ENCODE data around the gene CRACDL.

CRACDL gene

DNA sequence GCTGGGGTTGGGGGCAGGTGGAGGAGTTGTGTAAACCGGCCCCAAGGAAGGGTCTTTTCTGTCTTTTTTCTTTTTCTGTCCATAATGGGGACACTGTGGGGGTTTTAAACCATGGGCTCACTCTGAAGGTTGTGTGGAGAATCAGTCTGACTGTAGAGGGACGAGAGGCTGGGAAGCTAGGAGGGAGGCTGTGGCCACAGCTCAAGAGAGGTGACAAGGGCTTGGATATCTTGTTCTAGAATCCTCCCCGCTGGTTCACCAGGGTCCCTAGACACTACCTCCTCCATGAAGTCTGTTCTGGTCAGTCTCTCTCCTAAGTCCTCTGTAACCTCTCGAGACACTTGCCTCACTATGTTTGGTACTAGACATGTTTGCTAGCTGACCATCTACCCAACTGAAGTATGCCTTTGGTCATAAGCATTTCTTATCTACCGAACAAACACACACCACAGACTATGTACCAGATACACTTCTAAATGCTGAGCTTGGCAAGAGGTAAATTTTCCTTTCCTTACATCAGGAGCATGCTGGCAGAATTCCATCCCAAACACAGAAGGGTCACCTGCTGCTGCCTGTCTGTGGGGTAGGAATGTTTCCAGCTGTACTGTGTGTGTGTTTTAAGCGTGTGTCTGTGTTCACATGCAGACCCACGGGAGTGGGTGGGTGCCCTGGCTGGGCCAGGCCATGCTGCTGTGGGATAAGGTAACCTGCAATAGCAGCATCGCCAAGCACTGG, 135.5 kb downstream of the CRACDL start:
- in situ Hi-C loops (cut with MboI; ENCODE audit: low pct_unique_long_range_greater_than_20kb, low sequenced_read_pairs): no loop called here
- DNase-seq: no peak

DNA sequence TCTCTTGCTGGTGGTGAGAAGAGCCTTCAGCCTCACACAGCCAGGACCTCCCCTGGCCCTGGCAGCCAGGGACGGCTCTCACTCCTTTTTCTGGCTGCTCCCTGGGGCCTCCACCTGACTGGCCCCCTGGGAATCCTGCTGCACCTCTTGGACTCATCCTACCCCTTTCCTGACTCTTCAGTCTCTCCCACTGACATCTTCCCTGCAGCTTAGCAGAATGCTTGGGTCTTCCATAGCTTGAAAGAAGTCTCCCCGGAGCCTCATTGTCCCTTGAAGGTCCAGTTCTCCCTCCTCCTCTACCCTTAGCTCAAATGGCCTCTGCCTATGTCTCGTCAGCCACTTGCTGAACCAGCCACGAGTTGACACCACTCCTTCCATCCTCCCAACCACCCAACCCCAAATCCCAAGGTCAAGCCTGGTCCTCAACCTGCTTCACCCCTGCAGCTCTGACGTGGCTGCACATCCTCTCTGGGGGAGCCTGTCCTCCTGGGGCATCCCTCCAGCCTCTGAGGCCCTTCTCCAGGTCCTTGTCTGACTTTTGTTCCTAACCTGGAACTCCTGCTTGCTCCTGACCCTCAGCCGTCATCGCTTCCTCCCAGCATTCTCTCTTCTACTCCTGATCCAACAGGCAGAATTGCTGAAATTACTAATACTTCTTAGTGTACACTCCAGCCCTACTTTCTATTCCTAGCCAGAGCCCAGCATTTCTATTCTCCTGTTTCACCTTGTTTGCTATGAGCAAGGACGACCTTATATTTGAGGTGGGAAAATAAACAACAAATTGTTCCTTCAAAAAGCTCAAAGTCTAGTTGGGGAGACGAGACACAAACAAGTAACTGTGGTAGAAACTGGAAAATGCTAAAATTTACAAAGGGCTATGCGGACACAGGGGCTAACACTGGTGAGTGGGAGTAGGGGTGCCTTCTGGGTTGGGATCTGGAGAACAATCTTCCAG, 136.4 kb downstream of the CRACDL start:
- no peak for DNase-seq
- in situ Hi-C loops (cut with MboI; ENCODE audit: low pct_unique_long_range_greater_than_20kb, low sequenced_read_pairs): no loop called here

DNA sequence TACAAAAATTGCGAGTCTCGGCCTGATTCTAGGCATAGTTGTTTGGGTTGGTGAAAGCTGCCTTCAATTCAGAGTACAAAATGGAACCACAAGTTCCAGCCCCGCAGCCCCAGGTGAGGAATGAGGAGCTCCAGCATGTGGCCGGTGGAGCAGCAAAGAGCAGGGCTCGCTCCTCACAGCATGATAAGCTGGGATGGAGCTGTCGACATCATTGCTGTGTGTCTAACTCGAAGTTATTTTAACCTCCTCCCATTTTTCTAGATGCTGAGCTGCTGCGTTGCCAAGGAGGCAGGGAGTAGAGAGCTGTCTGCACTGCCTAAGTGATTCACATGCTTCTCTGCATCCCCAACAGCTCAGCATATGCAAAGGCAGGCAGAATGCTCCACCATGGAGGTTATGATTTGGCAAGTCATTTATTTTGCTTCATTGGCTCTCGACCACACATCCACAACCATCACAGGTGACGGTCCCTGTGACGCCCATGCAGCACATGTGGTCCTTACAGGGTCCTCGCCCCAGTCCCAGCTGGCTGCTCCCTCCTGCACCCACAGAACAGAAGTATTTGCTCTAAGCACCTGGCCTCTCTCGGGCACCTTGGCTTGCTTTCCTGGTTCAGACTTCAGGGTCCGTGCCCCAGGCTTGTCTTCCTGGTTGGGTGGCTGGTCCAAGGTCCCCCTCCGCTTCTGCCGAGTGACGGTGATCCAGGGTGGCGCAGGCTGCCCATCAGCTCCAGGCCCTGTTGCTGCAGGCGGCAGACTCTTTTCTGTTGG, 139.1 kb downstream of the CRACDL start:
- no peak for DNase-seq
- in situ Hi-C loops (cut with MboI; ENCODE audit: low pct_unique_long_range_greater_than_20kb, low sequenced_read_pairs): no loop called here

DNA sequence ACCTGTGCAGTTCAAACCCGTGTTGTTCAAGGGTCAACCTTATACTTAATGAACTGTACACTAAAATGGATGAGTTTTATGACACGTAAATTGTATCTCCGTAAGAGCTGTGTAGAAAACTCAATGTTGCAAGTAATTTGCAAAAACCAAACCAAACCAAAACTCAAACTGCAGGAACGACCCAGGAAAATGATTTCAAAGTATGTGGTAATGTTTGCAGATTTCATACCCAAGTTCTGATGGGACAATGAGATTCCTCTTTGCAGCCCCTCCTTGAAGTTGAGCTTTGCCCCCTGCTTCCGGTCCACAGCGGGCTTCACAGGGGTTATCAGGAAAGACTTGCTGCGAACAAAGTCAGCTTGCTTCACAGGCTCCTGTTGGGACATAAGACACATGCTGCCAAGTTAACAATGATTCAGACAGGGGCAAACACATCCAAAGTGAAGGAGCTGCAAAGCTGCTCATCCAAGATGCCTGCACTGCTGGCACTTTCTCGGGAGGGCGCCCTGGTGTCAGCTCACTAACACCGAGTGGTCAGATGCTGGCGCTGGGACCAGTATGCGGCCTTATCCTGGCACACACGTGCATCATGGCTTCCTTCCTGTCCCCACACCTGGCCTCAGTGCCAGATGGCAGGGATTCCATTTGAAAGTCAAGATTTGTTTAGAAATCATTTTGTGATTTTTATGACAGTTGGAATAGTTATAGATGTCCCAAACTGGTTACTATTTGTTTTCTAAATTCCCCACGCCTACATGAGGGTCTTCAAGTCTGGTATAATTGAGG, 139.9 kb downstream of the CRACDL start:
- no peak for DNase-seq
- in situ Hi-C loops (cut with MboI; ENCODE audit: low pct_unique_long_range_greater_than_20kb, low sequenced_read_pairs): no loop called here

DNA sequence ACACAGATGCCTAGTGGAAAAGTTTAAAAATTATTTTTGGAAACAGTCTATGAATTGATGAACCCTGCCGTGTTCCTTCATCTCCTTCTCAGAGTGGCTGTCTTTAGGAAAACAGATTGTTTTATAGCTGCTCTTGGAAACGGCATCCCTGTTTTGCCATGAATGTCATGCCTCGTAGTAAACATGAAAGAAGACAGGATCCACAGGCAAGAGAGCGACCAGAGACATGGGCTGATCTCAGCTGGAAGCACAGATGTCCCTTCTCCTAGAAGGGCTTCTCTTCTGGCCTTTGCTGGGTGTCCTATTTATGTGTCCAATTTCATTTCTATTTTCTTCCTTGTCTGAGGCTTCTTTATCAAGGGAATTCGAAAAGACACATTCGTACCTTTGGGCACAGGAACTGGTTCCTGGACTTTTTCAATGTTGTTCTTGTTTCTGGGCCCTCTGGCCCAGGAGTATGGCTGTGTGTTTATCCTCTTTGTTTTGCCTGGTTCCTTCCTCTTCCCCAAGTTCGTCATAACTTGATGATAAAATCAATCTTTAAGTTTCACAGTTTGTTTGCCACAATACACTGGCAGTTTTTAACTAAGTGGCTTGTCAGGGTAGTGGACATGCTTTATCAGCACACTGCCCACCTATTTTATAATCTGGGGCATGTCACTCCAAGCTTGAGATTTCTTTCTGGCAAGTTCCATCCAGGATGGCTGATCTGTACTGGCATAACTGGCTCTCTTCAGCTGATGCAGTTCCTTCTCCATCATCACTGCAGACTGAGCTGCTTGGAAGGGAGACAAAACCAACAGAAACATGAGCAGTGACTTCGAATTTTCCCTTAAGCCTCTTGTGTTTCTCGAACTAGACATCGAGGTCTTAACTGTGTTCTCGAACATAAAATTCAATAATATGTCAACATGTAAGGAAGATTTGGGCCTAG, 141.9 kb downstream of the CRACDL start:
- in situ Hi-C loops (cut with MboI; ENCODE audit: low pct_unique_long_range_greater_than_20kb, low sequenced_read_pairs): no loop called here
- DNase-seq: no peak

DNA sequence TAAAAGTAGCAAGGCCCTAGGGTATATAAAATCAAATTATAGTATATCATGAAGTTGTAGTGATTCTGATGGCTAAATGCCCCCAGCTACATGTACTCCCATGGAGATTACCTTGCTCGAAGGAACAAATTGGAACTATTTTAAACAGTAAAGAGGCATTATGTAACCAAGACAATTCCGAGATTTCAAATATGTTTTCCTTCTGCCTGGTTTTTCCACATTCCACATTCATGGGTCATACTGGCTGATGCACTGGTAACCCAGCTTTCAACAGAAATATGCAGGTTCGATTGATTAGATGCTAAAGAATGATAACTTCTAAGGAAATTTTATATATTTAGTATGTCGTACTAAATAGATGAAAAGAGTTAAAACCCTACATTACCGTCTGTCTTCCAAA, 142.8 kb downstream of the CRACDL start:
- in situ Hi-C loops (cut with MboI; ENCODE audit: low pct_unique_long_range_greater_than_20kb, low sequenced_read_pairs): no loop called here
- no peak for DNase-seq

DNA sequence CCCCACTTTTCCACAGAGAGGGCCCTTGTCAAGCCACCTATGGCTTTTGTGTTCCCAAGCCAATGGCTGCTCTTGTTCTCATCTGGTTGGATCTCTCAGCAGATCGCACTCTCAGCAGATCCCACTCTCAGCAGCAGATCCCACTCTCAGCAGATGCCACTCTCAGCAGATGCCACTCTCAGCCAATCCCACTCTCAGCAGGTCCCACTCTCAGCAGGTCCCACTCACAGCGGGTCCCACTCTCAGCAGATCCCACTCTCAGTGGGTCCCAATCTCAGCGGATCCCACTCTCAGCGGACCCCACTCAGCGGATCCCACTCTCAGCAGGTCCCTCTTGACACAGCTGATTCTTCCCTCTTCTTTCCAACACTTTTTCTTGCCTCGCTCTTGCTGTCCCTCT, 145.8 kb downstream of the CRACDL start:
- DNase-seq: no peak
- in situ Hi-C loops (cut with MboI; ENCODE audit: low pct_unique_long_range_greater_than_20kb, low sequenced_read_pairs): no loop called here

DNA sequence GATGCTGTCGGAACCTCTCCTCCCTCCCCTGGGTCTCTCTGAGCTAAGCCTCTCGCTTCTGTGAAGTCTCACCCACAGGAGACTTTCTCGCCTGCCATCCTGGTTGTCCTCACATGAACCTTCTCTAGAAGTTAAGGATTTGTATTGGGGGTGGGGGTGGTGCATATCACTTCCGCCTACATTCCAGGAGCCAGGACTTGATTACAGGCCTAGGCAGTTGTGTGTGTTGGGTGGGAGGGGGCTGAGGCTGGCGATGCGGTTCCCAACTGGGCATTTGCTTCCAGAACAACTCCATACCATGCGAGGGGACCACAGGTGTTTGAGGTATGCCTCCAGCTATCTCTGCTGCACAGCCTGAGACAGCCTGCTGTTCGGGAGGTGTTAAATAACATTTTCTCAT, 148.3 kb downstream of the CRACDL start:
- in situ Hi-C loops (cut with MboI; ENCODE audit: low pct_unique_long_range_greater_than_20kb, low sequenced_read_pairs): no loop called here
- no peak for DNase-seq

DNA sequence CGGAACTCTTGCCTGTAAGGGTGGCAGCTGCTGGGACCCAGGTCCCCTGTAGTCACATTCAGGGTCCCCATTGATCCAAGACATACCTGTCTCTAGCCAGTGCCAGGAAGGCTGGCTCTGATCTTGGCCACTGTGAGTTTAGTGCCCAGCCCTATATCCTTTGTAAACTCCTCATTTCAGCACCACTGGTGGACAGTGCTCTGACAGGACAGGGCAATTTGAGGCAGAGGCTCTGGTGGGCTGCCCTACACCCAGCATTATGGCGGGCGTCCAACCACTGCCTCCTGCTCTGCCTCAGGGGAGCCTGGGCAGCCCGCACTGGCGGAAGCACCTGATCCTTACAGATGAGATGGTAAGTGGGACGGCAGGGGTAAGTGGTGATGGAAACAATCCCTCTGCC, 149.8 kb downstream of the CRACDL start:
- DNase-seq: no peak
- in situ Hi-C loops (cut with MboI; ENCODE audit: low pct_unique_long_range_greater_than_20kb, low sequenced_read_pairs): no loop called here

DNA sequence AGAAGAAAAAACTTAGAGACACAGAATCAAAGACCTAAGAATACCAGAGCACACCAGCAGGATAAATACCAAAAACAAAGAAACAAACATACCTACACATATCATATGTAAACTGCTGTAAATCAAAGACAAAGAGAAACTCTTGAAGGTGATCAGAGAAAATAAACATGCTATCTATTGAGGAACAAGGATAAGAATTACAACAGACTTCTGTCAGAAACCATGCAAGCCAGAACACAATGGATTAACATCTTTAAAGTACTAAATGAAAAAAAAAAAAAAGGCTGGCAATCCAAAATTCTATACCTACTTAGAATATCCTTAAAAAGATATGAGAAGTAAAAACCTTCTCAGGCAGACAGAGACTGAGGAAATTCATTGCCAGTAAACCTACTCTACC, 153.5 kb downstream of the CRACDL start:
- in situ Hi-C loops (cut with MboI; ENCODE audit: low pct_unique_long_range_greater_than_20kb, low sequenced_read_pairs): no loop called here
- no peak for DNase-seq

DNA sequence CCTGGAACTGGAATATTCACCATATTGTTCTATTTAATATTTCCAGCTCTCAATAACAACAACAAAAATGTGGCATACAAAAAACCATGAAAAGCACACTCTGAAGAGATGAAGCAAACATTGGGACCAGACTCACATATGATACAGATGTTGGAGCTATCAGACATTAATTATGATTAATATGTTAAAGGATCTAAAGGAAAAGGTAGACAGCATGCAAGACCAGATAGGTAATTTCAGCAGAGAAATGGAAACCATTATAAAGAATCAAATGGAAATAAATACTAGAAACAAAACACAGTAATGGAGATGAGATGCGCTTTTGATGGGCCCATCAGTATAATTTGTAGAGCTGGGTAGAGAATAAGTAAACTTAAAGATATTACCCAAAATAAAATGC, 154.2 kb downstream of the CRACDL start:
- DNase-seq: no peak
- in situ Hi-C loops (cut with MboI; ENCODE audit: low pct_unique_long_range_greater_than_20kb, low sequenced_read_pairs): no loop called here

DNA sequence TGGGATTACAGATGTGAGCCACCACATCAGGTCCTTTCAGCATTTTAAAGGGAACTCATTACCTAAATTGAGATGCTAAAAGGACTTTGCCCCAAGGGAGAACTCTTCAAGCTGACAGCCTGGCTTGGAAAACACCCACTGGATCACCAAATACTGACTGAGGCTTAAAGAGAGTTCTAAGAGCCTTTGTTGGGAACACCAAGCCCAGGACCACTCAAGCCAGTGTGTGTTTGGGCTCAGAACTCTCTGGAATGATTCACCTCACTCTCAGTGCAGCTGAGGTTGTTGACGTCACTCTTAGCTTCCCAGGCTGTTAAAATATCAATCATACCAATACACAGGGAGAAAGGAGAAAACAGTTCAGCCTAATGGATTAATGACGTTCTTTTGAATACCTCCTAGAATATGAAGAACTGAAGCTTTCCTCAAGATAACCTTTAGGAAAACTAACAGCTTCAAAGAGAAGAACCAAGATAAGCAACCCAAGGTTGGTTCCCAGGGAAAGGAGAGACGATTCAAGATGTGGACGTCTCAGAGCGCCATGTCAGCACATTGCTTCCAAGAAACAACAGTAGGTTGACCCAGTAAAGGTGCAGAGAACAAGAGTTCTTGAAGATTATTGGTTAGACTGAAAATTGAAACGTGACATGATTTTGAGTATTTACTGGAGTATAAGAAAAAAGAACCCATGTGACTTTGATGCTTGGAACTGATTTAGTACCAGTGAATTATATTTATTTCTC, 157.1 kb downstream of the CRACDL start:
- DNase-seq: no peak
- in situ Hi-C loops (cut with MboI; ENCODE audit: low pct_unique_long_range_greater_than_20kb, low sequenced_read_pairs): no loop called here

DNA sequence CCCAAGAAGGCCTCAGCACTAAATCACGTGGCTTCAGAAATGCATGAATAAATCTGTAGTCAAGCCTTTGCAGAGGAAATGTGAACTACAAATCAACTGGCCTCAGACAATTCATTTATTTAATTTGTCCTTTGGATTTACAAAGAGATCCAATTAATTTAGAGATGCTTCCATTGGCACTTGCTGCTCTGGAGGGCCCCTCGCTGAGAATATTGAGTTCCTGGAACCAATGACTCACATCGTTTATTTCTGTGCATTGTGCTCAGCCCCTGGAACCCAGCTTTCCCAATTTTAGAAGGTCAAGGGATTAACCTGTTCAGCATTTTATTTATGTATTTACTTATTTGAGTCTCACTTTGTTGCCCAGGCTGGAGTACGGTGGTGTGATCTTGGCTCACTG, 157.9 kb downstream of the CRACDL start:
- in situ Hi-C loops (cut with MboI; ENCODE audit: low pct_unique_long_range_greater_than_20kb, low sequenced_read_pairs): no loop called here
- DNase-seq: no peak

DNA sequence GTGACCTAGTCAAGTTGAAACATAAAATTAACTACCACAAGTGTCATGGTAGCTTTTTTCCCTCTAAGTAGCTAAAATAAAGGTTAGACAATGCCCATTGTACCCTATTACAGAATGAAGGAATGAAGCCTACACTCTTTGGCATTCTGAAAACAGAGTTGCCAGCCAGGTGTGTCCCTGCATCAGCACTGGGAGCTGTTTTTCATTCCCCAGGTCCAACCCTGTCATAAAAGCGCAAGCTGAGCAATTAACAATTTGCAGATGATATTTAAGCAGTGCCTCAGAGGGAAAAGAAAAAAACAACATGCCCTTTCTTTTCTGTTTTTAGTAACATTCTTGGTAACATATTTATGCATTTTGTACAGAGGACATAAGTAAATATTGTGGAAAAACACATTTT, 158.3 kb downstream of the CRACDL start:
- in situ Hi-C loops (cut with MboI; ENCODE audit: low pct_unique_long_range_greater_than_20kb, low sequenced_read_pairs): no loop called here
- DNase-seq: no peak

DNA sequence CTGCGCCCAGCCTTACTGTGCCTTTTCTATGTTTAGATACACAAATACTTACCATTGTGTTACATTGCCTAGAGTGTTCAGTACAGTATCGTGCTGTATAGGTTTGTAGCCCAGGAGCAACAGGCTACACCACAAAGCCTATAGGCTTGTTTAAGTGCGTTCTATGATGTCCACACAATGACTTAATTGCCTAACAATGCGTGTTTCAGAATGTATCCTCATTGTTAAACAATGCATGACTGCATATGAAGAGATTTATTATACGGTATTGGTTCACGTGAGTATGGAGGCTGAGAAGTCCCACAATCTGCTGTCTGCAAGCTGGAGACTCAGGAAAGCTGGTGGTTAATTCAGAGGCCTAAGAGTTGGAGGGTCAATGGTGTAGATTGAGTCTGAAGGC, 158.9 kb downstream of the CRACDL start:
- in situ Hi-C loops (cut with MboI; ENCODE audit: low pct_unique_long_range_greater_than_20kb, low sequenced_read_pairs): no loop called here
- DNase-seq: no peak

DNA sequence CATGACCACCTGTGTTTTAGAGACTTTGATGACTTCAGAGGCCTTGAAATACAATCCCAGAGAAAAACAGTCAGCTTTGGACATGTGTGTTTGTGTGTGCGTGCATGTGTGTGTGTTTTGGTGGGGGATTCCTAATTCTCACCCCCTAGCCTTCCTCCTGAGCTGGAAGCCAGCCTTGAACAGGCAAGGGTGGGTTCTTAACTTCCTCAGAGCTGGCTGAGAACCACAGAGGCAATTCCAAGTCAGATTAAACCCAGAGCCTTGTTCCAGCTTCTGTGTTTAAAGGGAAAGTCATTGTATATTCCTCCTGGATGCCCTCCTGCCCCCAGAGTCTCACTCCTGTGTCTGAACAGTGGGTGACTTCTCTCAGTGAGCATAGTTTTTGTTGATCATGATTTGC, 159.9 kb downstream of the CRACDL start:
- DNase-seq: no peak
- in situ Hi-C loops (cut with MboI; ENCODE audit: low pct_unique_long_range_greater_than_20kb, low sequenced_read_pairs): no loop called here

DNA sequence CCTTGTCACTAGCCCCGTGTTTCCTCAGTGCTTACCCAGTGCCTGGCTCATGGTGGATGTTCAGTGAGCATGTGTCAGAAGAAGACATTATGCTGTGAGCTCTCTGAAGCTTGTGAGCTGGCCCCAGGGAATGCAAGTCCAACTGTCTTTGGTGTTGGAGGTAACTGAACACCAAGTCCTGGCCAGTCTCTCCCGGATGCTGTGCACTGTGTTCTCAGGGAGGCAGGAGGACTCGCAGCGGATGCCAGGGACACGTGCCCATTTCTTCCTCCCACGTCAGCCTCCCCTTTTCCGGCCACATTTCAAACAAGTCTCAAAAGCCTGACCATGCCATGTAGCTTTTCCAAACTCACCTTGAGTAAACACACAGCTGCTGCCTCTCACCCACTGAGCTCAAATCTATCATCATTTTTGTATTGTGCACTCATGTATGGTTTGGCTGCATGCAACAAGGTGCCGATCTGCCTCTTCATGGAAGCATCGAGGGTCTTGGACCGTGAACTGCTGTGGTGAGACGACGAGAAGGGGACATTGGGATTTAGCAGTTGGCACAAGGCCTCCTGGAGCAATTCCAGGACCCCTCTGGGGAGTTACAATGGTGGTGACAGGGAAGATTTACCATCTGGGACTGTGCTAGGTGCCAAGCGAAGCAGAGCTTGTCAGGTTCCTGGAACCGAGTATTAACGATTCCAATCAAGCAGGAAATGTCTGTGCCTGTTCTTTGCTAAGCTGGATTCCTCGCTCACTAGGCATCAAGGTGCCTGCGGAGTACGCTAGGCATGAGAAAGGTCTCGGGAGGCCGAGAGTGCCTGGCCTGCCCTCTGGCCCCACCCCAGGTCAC, 160.7 kb downstream of the CRACDL start:
- in situ Hi-C loops (cut with MboI; ENCODE audit: low pct_unique_long_range_greater_than_20kb, low sequenced_read_pairs): no loop called here
- no peak for DNase-seq
